Astrocyte of the cerebellum (primary cell): ENCODE measurements around the gene INSM2.

ENCODE experiments used
- DNase-seq: peaks from one replicate; pipeline ENCODE4 v3.0.0-alpha.2; 2011; ENCODE audit warnings: low read depth
- H3K4me3 ChIP-seq: 2 replicates; pipeline ENCODE4 v1.5.1; 2011; ENCODE audit warnings: mild to moderate bottlenecking, low read depth, low read length, moderate library complexity
- in situ Hi-C: cut with HindIII; loops from 2 replicates; pipeline ENCODE4 v1.10.0; 2017; ENCODE audit warnings: low sequenced_read_pairs
- TF ChIP-seq, protein P1 (sequence below): IDR thresholded peaks from 2 replicates; pipeline ENCODE4 v1.5.1; 2012; ENCODE audit warnings: low read length, low read depth, moderate library complexity, mild to moderate bottlenecking; ENCODE audit errors: missing control alignments

Gene INSM2

GRCh38 chr14:35558680-35559079, 24.7 kb downstream of the INSM2 start:
- no peak for DNase-seq
- in situ Hi-C loops = no loop called here
- TF ChIP-seq, protein P1, sequence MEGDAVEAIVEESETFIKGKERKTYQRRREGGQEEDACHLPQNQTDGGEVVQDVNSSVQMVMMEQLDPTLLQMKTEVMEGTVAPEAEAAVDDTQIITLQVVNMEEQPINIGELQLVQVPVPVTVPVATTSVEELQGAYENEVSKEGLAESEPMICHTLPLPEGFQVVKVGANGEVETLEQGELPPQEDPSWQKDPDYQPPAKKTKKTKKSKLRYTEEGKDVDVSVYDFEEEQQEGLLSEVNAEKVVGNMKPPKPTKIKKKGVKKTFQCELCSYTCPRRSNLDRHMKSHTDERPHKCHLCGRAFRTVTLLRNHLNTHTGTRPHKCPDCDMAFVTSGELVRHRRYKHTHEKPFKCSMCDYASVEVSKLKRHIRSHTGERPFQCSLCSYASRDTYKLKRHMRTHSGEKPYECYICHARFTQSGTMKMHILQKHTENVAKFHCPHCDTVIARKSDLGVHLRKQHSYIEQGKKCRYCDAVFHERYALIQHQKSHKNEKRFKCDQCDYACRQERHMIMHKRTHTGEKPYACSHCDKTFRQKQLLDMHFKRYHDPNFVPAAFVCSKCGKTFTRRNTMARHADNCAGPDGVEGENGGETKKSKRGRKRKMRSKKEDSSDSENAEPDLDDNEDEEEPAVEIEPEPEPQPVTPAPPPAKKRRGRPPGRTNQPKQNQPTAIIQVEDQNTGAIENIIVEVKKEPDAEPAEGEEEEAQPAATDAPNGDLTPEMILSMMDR = no peak
- no peak overlapping the region for H3K4me3 ChIP-seq

DNA sequence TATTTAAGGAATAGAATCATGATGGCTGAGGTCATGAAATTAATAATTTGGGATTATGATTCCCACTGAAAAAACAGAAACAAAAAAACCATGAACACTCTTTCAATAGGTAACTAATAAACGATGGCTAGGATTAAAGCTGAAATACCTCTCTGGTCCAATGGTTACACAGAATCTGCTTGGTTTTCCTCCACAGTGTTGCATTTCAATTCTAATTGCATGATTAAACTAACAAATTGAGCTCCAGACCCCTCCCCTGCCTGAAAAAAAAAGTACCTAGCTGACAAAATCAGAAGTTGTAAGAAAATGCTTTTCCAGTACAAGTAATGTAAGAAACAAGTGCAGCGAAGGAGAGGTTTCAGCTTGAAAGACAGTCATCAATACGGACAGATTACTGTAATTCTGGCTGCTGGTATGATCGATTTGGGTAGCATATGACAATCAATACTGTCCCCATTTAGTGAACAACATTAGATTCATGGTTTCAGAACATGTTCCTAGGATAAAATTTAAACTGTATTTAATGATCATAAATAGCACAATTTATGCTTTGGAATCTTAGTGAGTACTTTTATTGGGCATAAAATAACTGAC, 32.0 kb downstream of the INSM2 start:
- no peak for DNase-seq
- H3K4me3 ChIP-seq = no peak overlapping the region
- TF ChIP-seq, protein P1 = no peak
- in situ Hi-C loops = no loop called here

DNA sequence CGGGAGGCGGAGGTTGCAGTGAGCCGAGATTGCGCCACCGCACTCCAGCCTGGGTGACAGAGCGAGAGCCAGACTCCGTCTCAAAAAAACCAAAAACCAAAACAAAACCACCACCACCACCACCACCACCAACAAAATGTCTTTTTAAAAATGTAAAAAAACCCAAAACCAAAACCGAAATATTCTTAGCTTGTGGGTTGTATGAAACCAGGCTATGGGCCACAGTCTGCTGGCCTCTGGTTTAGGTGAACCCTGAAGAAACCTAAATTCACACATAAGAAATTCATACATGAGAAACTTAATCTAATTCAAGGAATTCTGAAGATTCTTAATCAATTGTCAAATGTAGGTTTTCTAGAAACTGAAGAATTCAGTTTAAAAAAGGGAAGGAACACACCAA, 37.6 kb downstream of the INSM2 start:
- no peak for DNase-seq
- TF ChIP-seq, protein P1 = no peak
- in situ Hi-C loops = no loop called here
- no peak overlapping the region for H3K4me3 ChIP-seq

DNA sequence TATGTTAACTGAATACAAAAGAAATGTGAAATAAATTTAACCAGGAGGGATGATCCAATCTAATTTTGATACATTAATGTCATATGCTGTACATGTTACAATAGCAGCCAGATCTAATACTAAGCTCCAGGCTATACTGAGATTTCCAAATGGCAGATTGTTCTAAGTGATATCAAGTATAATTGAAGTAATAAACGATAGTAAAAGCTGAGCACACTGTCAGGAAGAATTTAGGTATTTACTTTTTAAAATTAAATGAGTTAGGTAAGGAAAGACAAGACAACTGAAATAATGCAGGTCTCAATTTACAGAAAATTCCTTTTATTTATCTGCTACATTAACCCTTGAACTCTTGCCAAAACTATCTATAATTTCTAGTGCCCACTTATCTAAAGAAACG, 39.9 kb downstream of the INSM2 start:
- TF ChIP-seq, protein P1 = no peak
- in situ Hi-C loops = no loop called here
- H3K4me3 ChIP-seq = no peak overlapping the region
- DNase-seq = no peak

- H3K4me3 ChIP-seq = no peak overlapping the region
- in situ Hi-C loops = no loop called here
- DNase-seq = no peak
- TF ChIP-seq, protein P1 = no peak
Observed at GRCh38 chr14:35576260-35576659, 42.3 kb downstream of the INSM2 start.

- TF ChIP-seq, protein P1 = no peak
- no peak overlapping the region for H3K4me3 ChIP-seq
- in situ Hi-C loops = no loop called here
- no peak for DNase-seq
Observed at GRCh38 chr14:35576856-35577255, 42.9 kb downstream of the INSM2 start.
